HepG2 (cell line): ENCODE data around the gene PPAN. TPM values are rescaled to one million over a fixed set of nuclear protein-coding genes. Genes with fewer than 3 reads are reported as not detected.

ENCODE experiments used
- ARNTL ChIP-seq: sonication (generic); formaldehyde crosslinking; IDR thresholded peaks from 2 replicates; pipeline ENCODE4 v1.4.0; 2020; ENCODE audit warnings: mild to moderate bottlenecking, missing genetic modification reagents
- HDAC1 ChIP-seq: sonication (generic); formaldehyde crosslinking; IDR thresholded peaks from 2 replicates; pipeline ENCODE4 v1.5.1; 2020; ENCODE audit warnings: mild to moderate bottlenecking, missing genetic modification reagents
- MAF1 ChIP-seq: sonication (generic); formaldehyde crosslinking; IDR thresholded peaks from 2 replicates; pipeline ENCODE4 v1.5.0; 2020; ENCODE audit warnings: missing genetic modification reagents, borderline replicate concordance
- MAFK ChIP-seq, 2 experiments: IDR thresholded peaks in 1 of 2; conservative IDR thresholded peaks in 1 of 2; 2 replicates each; pipeline ENCODE4 v1.6.1; 2011; ENCODE audit warnings: improper control_type of control experiment in 2 of 2, low read length in 2 of 2
- PAF1 ChIP-seq: IDR thresholded peaks from 2 replicates; pipeline ENCODE4 v1.6.1; 2016; ENCODE audit warnings: missing genetic modification reagents, missing compliant biosample characterization
- POLR2AphosphoS5 ChIP-seq: IDR thresholded peaks from 2 replicates; pipeline ENCODE4 v1.6.1; 2012; ENCODE audit warnings: low read depth, low read length
- PRMT3 ChIP-seq: sonication (generic); formaldehyde crosslinking; IDR thresholded peaks from 2 replicates; pipeline ENCODE4 v1.8.1; 2022; ENCODE audit warnings: low read depth, mild to moderate bottlenecking, moderate library complexity, missing genetic modification reagents, borderline replicate concordance
- RBM39 ChIP-seq: fragments of 200-400 bp; formaldehyde crosslinking; IDR thresholded peaks from one replicate; pipeline ENCODE4 v1.6.1; 2018; ENCODE audit warnings: antibody characterized with exemption, mild to moderate bottlenecking, low read depth, low read length; ENCODE audit not compliant: poor library complexity, severe bottlenecking
- RELA ChIP-seq: sonication (generic); formaldehyde crosslinking; IDR thresholded peaks from 2 replicates; pipeline ENCODE4 v1.4.0; 2020; ENCODE audit warnings: missing genetic modification reagents
- RORA ChIP-seq: sonication (generic); formaldehyde crosslinking; IDR thresholded peaks from 2 replicates; pipeline ENCODE4 v1.5.0; 2020; ENCODE audit warnings: mild to moderate bottlenecking, missing genetic modification reagents, moderate library complexity
- SRSF9 ChIP-seq: fragments of 200-400 bp; formaldehyde crosslinking; IDR thresholded peaks from 2 replicates; pipeline ENCODE4 v1.6.1; 2018; ENCODE audit warnings: borderline replicate concordance, mild to moderate bottlenecking, low read depth, low read length; ENCODE audit not compliant: insufficient read depth, poor library complexity, severe bottlenecking
- SSRP1 ChIP-seq: IDR thresholded peaks from 2 replicates; pipeline ENCODE4 v1.6.1; 2016; ENCODE audit warnings: control low read depth
- TBP ChIP-seq: sonication (generic); formaldehyde crosslinking; IDR thresholded peaks from 2 replicates; pipeline ENCODE4 v1.5.0; 2020; ENCODE audit warnings: missing genetic modification reagents
- ZNF232 ChIP-seq: sonication (generic); formaldehyde crosslinking; IDR thresholded peaks from 2 replicates; pipeline ENCODE4 v1.4.0; 2020; ENCODE audit warnings: missing genetic modification reagents, borderline replicate concordance
- ZNF235 ChIP-seq: sonication (generic); formaldehyde crosslinking; IDR thresholded peaks from 2 replicates; pipeline ENCODE4 v1.8.1; 2023; ENCODE audit warnings: mild to moderate bottlenecking, missing genetic modification reagents, borderline replicate concordance
- ZNF24 ChIP-seq: fragments of 450-650 bp; IDR thresholded peaks from 2 replicates; pipeline ENCODE4 v1.6.1; 2017; ENCODE audit warnings: antibody characterized with exemption, mild to moderate bottlenecking
- ZNF263 ChIP-seq: sonication (generic); formaldehyde crosslinking; IDR thresholded peaks from 2 replicates; pipeline ENCODE4 v1.4.0; 2020; ENCODE audit warnings: missing genetic modification reagents
- ZNF335 ChIP-seq: sonication (generic); formaldehyde crosslinking; IDR thresholded peaks from 2 replicates; pipeline ENCODE4 v1.4.0; 2020; ENCODE audit warnings: missing genetic modification reagents
- ZNF34 ChIP-seq: sonication (generic); formaldehyde crosslinking; IDR thresholded peaks from 2 replicates; pipeline ENCODE4 v1.4.0; 2020; ENCODE audit warnings: mild to moderate bottlenecking, missing genetic modification reagents, borderline replicate concordance
- ZNF446 ChIP-seq: sonication (generic); formaldehyde crosslinking; IDR thresholded peaks from 2 replicates; pipeline ENCODE4 v1.5.0; 2020; ENCODE audit warnings: mild to moderate bottlenecking, missing genetic modification reagents
- ZNF543 ChIP-seq: sonication (generic); formaldehyde crosslinking; IDR thresholded peaks from 2 replicates; pipeline ENCODE4 v1.4.0; 2020; ENCODE audit warnings: mild to moderate bottlenecking, missing genetic modification reagents
- ZNF570 ChIP-seq: sonication (generic); formaldehyde crosslinking; IDR thresholded peaks from 2 replicates; pipeline ENCODE4 v1.4.0; 2020; ENCODE audit warnings: mild to moderate bottlenecking, missing genetic modification reagents, borderline replicate concordance
- ZNF737 ChIP-seq: sonication (generic); formaldehyde crosslinking; IDR thresholded peaks from 2 replicates; pipeline ENCODE4 v1.5.0; 2020; ENCODE audit warnings: missing genetic modification reagents, mild to moderate bottlenecking, borderline replicate concordance
- ZNF768 ChIP-seq: sonication (generic); formaldehyde crosslinking; IDR thresholded peaks from 2 replicates; pipeline ENCODE4 v1.4.0; 2020; ENCODE audit warnings: missing genetic modification reagents
- ZSCAN20 ChIP-seq: sonication (generic); formaldehyde crosslinking; IDR thresholded peaks from 2 replicates; pipeline ENCODE4 v1.4.0; 2020; ENCODE audit warnings: missing genetic modification reagents, mild to moderate bottlenecking, borderline replicate concordance
- ZSCAN22 ChIP-seq: sonication (generic); formaldehyde crosslinking; IDR thresholded peaks from 2 replicates; pipeline ENCODE4 v1.4.0; 2020; ENCODE audit warnings: mild to moderate bottlenecking, missing genetic modification reagents
- polyA plus RNA-seq, 8 experiments: library from polyadenylated mRNA; depleted of rRNA in 3 of 8; stranded (reverse) in 7 of 8; unstranded in 1 of 8; fragments of >200 nt; fragmentation: Illumina TruSeq in 4 of 8; extraction: Trizol in 4 of 8; gene quantifications; 2 replicates each; pipeline versions ENCODE4 v1.2.1 to v1.2.3, GENCODE V29; 2011 to 2016; ENCODE audit warnings: low read depth in 4 of 8, missing spikeins in 1 of 8, mixed read lengths in 1 of 8; ENCODE audit not compliant: insufficient read depth in 1 of 8
- total RNA-seq, 5 experiments: library from RNA; depleted of rRNA; stranded (reverse); fragments of >200 nt; fragmentation: Illumina TruSeq; extraction: Trizol; gene quantifications; 2 replicates each; pipeline ENCODE4 v1.2.3, GENCODE V29; 2016; ENCODE audit warnings: low read depth in 1 of 5
- TF ChIP-seq, protein P1 (sequence below): sonication (generic); formaldehyde crosslinking; IDR thresholded peaks from 2 replicates; pipeline ENCODE4 v1.5.1; 2020; ENCODE audit warnings: mild to moderate bottlenecking, missing genetic modification reagents
- TF ChIP-seq, protein P2 (sequence below): sonication (generic); formaldehyde crosslinking; IDR thresholded peaks from 2 replicates; pipeline ENCODE4 v1.5.0; 2020; ENCODE audit warnings: missing genetic modification reagents

PPAN gene
- total and polyA plus RNA-seq, 2 of the 13 experiments (the other 11 are each of a cell fraction or from before 2014, with no cell fraction given), result 36.2 to 41.9 TPM

DNA sequence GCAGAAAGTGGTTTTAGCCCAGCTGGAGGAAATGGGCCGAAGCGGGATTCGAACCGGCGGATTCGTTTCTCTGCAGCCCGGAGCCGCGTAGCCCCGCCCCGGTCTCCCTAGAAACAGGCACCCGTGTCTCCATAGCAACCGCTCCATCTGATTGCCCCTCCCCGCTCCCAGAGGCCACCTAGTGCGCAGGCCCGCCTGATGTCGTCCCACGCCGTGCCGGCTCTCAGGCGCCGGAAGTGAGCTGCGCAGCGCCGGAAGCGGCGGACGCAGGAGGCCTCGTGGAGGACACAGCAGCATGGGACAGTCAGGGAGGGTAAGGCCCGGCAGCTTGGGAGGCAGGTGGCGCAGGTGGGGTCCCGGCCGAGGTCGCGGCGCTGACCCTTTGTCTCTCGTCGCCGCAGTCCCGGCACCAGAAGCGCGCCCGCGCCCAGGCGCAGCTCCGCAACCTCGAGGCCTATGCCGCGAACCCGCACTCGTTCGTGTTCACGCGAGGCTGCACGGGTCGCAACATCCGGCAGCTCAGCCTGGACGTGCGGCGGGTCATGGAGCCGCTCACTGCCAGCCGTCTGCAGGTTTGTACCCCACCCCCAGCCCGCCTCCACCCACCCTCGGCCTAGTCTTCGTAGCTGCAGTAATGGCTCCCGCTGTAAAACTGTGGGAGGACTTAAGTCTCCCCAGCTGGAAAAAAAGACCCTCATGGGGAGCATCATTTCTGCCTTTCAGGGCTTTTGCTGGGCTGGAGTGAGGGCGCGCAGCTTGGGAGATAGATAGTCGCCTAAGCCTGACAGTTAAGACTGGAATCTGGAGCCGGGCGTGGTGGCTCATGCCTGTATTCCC lies at the start of gene PPAN (continued):
- TF ChIP-seq, protein P1, sequence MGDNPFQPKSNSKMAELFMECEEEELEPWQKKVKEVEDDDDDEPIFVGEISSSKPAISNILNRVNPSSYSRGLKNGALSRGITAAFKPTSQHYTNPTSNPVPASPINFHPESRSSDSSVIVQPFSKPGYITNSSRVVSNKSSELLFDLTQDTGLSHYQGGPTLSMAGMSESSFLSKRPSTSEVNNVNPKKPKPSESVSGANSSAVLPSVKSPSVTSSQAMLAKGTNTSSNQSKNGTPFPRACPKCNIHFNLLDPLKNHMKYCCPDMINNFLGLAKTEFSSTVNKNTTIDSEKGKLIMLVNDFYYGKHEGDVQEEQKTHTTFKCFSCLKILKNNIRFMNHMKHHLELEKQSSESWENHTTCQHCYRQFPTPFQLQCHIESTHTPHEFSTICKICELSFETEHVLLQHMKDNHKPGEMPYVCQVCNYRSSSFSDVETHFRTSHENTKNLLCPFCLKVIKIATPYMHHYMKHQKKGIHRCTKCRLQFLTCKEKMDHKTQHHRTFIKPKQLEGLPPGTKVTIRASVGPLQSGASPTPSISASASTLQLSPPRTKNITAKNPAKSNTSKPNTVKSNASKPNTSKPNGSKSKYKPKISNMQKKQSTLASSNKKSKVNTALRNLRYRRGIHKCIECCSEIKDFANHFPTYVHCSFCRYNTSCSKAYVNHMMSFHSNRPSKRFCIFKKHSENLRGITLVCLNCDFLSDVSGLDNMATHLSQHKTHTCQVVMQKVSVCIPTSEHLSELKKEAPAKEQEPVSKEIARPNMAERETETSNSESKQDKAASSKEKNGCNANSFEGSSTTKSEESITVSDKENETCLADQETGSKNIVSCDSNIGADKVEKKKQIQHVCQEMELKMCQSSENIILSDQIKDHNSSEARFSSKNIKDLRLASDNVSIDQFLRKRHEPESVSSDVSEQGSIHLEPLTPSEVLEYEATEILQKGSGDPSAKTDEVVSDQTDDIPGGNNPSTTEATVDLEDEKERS (CRISPR knock-in tag), result peak; percentile 94
- TF ChIP-seq ZNF737 (CRISPR knock-in tag) (no peak), ZNF446 (CRISPR knock-in tag) (peak; percentile 82), SSRP1 (no peak), RELA (CRISPR knock-in tag) (no peak), ZSCAN22 (CRISPR knock-in tag) (no peak), ZNF335 (CRISPR knock-in tag) (no peak), ZNF235 (no peak; the same call in 1 of the 2 replicates), MAFK (conservative IDR thresholded peaks at IDR 0.05 in 1 of 2, IDR thresholded peaks at IDR 0.05 in 1 of 2; ENCODE audit: low read length in 2 of 2) (no peak), ZSCAN20 (CRISPR knock-in tag) (no peak), RORA (CRISPR knock-in tag) (no peak), ZNF34 (CRISPR knock-in tag) (no peak), RBM39 (no peak), POLR2AphosphoS5 (peak; percentile 85), ZNF570 (CRISPR knock-in tag) (no peak), ZNF24 (no peak), ARNTL (CRISPR knock-in tag) (peak; percentile 45; the same call in 1 of the 2 replicates), PRMT3 (CRISPR knock-in tag) (0 out of 2 replicates have a peak, but pooled peaks have one; percentile 16), HDAC1 (CRISPR knock-in tag) (peak; percentile 99), TBP (CRISPR knock-in tag) (no peak), ZNF232 (CRISPR knock-in tag) (no peak), ZNF543 (CRISPR knock-in tag) (peak; percentile 48; the same call in 1 of the 2 replicates), ZNF263 (no peak; the same call in none of the 2 replicates), PAF1 (CRISPR knock-in tag) (no peak), ZNF768 (CRISPR knock-in tag) (peak; percentile 76; the same call in 1 of the 2 replicates), MAF1 (CRISPR knock-in tag) (no peak), SRSF9 (no peak)
- TF ChIP-seq, protein P2, sequence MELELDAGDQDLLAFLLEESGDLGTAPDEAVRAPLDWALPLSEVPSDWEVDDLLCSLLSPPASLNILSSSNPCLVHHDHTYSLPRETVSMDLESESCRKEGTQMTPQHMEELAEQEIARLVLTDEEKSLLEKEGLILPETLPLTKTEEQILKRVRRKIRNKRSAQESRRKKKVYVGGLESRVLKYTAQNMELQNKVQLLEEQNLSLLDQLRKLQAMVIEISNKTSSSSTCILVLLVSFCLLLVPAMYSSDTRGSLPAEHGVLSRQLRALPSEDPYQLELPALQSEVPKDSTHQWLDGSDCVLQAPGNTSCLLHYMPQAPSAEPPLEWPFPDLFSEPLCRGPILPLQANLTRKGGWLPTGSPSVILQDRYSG (CRISPR knock-in tag), result no peak
